Activated CD4-positive, CD25-positive, alpha-beta regulatory T cell treated with anti-CD3 and anti-CD28 coated beads, Interleukin-2, amount 50 U/mL, for 16 hours (primary cell): ENCODE measurements around the gene DBR1.
"Not testable (repeated sequence)": the region's sequence is repeated elsewhere in the genome, so short reads cannot be mapped to it uniquely, and the experiment has no call there.

ENCODE experiments used
- DNase-seq: peaks from one replicate; pipeline ENCODE4 v3.0.0-alpha.2; 2020; ENCODE audit warnings: low read depth, low spot score

The DBR1 gene

DNA sequence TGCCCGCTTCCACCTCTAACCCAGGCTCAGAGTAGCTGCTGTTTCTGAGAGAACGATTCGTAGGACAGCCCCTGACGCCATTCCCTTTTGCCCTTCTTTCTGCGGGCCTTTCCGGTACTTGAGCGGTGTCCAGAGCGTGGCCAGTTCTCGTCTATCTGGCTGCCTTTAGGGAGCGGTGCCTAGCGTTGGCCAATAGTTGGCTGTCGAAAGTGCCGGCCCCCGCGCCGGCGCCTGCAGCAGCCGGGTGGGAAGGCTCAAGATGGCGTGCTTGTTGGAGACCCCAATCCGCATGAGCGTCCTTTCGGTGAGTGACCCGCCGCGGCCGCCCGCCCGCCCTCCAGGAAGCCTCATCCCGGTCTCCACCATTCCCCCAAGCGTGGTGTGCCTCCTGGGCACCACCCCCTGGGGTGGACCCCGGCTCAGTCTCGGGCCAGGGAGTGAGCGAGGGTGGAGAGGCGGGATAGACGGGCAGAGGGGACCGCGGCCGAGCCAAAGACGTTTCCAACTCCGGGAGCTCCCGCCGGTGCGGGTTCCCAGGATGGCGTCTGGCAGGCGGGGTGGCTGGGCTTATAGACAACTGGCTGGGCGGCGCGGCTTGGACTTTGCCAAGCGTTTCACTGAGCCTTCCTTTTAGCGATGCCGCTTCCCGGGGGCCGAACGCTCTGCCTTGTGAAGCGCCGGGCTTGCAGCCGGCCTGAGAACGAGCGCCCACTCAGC is 12.7 kb upstream of the DBR1 start, which contains the start of gene ARMC8:
Gene ARMC8, plus strand, starts transcription at position 6 of the 717 bp plus-strand sequence. Its CDS starts 254 bp downstream, at position 260.
- DNase-seq = no peak

DNA sequence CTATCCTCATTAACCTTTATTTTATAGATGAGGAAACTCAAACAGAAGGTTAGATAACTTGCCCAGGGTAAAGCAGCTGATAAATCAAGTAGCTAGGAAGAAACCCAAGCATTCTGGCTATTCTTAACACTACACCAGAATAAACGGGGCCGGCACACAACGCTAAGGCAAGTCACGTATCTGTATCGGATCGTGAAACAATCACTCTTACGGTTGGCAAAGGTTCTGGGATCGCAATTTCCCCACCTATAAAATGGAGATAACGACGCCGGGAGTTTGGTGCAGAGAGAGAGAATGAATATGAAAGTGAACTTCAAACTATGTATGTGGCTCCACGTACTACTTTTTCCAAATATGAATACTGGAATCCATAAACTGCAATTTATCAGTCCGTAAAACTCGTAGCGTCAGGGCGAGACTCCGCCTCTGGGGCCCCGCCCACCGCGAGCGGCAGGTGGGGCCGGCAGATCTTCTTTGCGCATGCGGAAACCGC is 12.1 kb upstream of the DBR1 start:
- peak; percentile 75 for DNase-seq

DNA sequence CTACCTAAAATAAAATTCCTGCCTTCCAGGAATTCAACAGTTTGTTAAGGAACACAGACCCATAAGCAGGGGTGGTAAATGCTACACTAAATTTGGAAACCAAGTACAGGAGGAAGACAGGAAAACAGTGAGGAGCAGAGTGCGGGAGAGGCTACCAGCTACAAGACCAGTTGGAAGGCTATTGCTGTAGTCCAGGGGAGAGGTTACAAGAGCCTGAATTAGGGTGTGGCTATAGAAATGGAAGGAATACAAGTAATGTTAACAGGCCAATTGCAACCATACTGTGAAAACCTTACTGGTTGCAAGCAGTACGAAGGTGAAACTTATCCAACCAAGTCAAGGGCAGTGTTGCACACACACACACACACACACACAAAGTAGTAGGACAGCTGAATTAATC is 11.5 kb upstream of the DBR1 start:
- no peak for DNase-seq

DNA sequence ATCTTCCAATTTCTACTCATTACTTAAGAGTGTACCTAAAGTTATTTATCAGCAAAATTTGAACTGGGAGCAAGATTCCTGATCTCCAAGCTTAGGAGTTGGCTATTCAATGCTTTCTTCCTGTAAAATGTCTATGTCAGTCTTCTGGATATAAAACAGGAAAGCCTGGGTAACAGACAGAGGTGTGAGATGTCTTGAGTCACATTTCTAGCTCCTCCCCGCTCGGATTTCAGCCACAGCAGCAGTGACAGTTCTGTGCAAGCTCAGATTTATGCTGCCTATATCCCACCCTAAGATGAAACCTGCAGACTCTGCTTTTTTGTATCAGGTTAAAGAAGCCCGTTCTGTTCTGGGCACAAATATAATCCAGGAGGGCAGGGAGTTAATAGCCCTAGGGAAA is 10.3 kb upstream of the DBR1 start:
- DNase-seq = no peak

DNA sequence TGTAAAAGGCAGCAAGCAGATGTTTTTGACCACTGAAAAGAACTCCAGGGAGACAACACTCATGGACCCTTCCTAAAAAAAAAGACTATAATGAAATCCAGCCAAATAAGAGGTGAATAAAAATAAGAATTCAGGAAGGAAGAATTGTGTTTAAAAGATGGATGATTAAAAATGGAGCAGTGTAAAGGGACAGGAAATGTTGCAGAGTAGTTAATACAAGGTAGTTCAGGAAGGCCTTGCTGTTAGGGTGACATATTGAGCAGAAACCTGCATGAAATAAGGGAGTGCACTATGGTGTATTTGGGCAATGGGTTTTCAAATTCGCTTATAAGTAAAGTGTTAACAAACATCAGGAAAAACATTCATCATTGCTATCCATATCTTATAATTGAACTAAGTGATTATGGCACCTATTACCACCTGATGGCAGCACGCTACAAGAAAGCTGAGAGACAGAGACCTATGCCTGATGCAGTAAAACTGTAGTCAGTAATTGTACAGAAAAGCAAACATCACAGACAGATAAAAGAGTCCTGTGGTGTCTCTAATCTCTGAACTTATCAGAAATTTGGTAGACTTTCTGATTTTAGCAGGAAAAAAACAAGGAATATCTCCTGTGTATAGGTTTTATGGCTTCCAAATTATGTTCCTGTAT is 5.8 kb upstream of the DBR1 start:
- DNase-seq = no peak

DNA sequence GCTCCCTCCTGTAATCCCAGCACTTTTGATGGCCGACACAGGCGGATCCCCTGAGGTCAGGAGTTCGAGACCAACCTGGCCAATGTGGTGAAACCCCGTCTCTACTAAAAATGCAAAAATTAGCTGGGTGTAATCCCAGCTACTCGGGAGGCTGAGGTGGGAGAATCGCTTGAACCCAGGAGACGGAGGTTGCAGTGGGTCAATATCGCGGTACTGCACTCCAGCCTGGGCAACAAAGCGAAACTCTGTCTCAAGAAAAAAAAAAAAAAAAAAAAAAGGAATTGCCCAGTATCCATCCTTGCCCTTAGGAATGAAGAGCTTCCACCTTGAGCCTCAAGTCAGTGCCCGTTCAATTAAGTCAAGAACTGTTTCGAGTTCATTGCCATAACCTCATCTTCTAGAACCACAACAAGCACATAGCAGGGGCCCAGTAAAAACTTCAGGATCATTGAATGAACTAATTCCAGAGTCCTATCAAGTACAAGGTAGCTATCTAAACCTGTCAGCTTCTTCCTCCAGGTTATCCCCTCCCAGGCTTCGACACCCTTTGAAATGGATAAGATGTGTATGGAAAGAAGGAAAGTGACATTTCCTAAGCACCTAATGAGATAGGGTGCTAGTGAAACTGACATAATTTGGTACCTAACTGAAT is 826 bp downstream of the DBR1 start:
- no peak for DNase-seq

DNA sequence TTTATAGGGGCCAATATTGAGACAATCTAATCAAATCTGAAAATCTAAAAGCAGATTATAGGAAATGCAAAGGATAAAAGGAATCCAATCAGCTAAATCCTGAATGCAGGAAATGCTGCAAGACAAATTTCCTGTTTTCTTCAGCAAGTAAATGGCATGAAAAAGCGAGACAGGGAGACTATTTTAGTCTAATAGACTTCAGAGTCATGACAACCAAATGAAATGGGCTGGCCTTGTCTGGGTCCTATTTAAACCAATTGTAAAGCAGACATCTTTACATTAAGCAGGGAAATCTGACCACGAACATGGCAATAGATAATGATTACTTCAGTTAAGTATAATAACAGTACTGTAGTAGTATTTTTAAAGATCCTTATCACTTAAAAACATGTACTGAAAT is 2.1 kb downstream of the DBR1 start:
- DNase-seq = no peak

DNA sequence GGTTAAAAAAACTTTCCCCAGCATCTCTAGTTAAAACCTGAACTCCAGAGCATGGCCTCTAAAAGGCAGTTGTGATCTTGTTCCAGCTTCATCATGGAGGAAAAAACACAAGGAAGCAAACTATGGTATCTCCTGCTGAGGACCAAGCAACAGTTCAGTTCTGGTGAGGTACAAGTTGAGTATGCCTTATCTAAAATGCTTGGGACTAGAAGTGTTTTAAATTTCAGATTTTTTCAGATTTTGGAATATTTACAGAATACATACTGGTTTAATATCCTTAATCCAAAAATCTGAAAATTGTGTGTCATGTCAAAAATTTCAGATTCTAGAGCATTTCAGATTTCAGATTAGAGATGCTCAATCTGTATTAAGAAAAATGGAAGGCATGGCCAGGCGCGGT is 9.7 kb downstream of the DBR1 start:
- DNase-seq = no peak

DNA sequence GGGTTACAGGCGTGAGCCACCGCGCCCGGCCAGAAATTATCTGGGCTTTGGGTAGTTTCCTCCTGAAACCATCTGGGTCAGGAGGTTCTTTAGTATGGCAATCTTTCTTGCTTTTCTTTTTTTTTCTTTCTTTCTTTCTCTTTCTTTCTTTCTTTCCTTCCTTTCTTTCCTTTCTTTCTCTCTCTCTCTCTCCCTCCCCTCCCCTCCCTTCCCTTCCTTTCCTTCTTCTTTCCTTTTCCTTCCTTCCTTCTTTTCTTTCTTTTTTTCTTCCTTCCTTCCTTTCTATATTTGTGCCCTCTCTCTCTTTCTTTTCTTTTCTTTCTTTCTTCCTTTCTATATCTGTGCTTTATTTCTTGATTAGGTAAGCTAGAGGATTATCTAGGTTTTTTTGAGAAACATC is 17.0 kb downstream of the DBR1 start:
- DNase-seq = no peak

DNA sequence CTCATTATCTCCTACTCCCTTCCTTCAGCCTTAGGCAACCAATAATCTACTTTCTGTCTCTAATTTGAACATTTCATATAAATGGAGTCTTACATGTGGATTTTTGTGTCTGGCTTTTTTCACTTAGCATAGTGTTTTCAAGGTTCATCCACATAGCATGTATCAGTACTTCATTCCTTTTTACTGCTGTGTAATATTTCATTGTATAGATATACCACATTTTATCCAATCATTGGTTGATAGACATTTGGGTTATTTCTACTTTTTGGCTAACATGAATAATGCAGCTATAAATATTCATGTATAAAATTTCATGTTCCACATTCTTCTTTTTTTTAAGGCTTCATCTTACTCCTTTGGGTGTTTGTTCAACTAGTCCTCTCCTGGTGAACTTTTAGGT is 20.2 kb downstream of the DBR1 start:
- DNase-seq = no peak

DNA sequence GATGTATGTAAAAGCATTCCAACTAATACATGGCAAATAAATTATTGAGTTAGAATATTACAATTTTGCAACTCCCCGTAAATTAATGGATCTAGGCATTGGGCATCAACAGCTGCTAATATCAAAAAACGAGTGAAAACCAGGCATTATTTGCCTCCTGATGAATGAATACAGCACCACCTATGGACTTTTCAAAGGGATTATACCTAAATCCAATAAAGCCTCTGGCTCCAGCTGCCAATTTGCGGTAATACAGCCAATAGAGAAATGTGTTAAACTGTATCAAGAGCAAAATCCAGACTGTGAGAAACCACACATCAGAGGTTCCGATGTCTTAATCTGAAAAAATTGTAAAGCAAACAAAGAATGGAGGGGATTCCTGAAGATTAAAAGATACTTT is 26.2 kb downstream of the DBR1 start:
- no peak for DNase-seq

DNA sequence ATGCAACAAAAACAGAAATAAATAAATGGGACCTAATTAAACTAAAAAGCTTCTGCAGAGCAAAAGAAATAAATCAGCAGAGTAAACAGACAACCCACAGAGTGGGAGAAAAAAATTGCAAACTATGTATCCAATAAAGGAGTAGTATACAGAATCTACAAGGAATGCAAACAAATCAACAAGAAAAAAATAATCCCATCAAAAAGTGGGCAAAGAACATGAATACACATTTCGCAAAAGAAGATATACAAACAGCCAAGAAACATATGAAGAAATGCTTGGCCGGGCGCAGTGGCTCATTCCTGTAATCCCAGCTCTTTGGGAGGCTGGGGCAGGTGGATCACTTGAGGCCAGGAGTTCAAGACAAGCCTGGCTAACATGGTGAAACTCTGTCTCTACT is 32.5 kb downstream of the DBR1 start:
- not testable (repeated sequence) for DNase-seq

DNA sequence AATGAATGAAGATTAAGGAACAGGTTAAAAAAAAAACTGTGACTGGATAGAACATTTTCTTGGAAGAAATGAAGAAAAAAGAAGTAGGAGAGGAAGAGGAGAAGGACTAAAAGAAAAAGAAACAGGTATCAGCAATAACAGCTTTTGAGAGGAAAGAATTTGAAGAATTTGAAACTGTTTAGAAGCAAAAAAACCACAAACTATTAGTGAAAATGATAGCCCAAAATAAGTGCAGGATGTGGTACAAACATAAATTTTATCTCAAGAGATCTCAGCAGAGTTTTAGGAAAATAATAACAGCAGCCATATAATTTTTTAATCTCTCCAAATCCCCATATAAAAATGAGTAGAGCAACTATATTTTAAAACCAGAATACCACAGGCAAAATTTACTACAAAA is 33.8 kb downstream of the DBR1 start:
- no peak for DNase-seq

DNA sequence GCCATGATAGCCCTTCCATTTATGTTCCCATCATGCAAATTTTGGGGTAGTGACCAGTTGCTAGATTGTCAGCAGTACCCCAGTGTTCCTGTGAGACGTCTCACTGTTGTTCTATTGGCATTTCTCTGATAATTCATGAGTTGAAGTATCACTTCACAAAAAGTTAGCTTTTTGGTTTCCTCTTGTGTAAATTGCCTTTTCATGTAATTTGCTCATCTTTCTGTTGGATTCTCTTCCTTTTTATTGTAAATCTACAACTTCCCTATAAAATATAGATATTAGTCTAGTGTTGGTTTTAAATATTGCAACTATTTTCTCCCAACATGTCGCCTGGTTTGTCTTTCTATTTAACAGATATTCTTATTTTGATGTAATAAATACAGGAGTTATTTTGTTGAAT is 35.0 kb downstream of the DBR1 start:
- DNase-seq = no peak

DNA sequence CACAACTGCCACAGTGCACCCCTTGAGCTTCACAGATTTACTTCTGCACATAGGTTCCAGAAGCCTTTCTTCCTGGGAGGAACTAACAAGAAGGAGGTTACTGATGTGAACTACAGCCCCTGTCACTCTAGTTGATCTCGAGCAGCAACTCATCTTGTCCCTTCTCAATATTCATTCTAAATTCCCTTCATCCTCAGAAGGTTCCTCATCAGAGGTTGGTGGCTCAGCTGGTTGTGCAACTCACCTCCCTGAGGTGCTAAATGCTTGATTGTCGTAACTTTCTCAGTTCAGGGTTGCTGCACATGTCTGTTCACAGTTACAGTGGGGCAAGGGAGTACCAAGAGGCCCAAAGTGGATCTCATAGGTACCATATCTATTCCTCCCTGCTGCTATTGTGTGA is 36.9 kb downstream of the DBR1 start:
- no peak for DNase-seq

DNA sequence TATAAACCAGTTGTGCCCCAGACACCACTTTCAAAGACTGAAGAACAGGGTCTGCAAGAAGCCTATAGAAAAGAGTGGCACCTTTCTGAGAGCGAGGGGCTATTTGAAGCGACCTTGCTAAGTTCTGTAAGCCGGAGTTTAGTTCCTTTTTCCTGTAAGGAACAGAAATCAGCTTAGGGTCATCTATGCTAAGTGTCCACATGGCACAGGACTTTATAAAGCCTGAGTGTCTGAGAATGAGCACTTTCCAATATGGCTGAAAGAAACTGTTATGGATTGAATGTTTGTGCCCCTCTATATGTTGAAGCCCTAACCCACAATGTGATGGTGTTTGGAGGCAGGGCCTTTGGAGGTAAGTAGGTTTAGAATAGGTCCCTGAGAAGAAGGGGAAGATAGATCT is 38.5 kb downstream of the DBR1 start:
- DNase-seq = no peak

DNA sequence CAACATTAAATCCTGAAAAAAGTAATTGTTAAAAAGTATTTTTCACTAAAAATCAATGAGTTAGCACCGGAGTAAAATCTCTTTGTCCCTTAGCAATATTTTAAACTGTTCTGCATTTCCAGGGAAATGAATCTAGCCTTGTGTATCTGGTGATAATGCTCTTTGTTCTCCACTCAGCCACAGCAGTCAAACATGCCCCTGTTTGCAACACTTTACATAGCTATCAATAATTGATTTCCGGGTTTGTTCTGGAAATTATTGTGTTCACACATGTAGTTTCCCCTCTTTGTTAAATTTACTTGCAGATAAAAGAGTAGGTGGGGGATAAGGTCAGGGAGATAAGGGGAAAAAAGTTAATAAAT is 38.9 kb downstream of the DBR1 start:
- DNase-seq = no peak

DNA sequence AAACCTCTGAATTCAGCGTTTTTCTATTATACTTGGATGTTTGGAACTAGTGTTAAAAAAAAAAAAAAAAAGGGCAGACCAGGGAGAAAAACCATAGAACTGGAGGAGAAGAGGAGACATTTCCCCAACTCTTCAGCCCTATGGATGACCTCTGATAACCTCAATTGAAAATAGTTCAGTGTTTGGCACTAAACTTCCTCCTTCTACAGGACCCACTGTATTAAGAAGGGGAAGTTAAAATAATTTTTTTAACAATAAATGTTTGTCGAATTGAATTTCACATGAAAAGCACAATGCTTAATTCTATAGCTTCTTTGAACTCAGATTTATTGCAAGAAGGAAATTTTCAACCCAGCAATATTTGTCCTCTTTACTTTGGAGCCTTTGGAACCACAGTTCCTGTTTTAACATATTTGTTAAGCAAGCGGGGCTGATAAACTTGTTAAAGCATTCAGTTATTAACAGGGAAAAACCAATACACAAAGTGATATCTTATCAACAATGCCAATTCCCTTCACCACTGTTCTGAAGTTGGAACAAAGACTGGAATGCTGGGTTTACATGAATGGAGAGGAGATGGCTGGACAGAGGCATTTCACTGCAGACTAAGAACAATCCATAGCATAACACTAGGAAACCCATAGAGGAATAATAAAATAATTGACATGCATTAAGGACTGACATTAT is 39.4 kb downstream of the DBR1 start:
- no peak for DNase-seq

DNA sequence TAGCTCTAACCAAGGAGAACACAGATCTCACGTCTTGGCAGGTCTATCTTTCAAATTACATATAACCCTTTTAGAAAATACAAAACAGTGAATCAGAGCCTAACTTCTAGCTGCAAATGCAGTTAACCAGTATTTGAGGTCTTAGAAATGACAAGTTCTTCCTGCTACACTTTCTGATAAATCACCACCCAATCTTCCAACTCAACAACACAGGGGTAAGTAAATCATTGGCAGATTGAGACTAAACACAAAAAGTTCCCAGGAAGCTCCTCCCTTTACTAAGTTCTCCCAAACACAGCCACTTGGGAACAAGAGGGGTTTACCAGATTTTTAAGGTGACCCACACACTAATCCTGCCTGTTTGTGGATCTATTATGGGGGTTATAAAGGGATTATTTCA is 42.5 kb downstream of the DBR1 start, which contains the start of gene A4GNT:
Gene A4GNT, minus strand, starts transcription at position 152 of the 400 bp plus-strand sequence. CDS start 1,134 bp downstream, outside the sequence.
- DNase-seq = no peak

DNA sequence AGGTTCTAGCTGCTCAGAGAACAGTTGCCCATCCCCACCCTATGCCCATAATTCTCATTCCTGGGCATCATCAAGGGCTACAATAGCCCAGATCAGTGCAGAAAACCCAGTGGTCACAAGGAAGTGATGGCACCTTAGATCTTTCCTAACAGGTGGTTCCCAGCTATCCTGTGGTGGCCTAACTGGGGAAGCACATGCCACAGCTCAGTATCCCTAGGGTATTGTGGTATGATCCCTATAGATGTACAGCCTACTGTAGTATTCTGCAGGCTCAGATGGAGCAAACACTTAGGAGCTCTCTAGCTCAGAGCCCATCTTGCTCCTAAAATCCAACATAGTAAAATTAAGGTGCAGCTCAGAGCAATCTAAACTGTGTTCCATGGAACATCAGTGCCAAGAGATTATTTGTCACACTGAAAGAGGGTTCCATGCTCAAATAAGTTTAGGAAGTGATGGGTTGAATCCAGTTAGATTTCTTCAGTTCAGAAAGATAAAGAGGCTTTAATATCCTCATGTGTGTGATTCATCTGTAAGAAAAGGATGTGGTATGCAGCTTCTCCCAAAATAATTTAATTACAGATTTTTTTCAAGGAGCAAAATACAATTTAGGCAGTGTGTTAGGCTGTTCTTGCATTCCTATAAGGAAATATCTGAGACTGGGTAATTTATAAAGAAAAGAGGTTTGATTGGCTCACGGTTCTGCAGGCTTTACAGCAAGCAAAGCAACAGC is 46.9 kb downstream of the DBR1 start:
- no peak for DNase-seq

DNA sequence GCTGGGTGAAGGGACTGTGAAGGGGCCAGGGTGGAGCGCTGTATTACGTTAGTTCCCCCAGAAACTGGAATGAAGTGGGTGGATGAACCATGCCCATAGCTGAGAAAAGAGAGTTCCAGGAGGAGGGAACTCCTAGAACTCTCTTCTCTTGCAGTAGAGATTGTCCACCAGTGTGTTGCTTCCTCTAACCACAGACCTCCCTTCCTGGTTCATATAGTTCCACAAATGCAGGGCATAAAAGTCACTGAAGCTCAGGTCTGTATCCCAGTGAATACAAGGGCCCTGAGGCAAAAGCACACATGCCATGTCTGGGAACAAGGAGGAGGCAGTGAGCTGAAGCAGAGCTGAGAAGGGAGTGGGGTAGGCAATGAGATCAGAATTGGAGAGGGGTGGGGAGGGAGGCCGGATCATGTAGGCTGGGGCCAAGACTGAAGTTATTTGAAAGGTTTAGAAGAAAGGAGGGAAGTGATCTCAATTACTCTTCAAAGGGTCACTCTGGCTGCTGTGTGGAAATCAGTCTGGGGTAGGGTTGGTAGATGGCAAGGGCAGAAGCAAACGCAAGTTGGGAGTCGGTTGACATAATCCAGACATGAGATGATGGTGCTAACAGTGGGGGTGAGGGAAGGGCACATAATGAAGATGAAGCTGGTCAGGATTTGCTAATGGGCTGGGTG is 49.0 kb downstream of the DBR1 start:
- DNase-seq = no peak
